ENCODE measurements around the gene ANO10. TPM values are rescaled to one million over a fixed set of nuclear protein-coding genes. Genes with fewer than 3 reads are reported as not detected.

The ANO10 gene
- total and polyA plus RNA-seq, 2 donors (not counting 1 experiment from before 2014, with no cell fraction given) = 1.9 to 10.6 TPM

DNA sequence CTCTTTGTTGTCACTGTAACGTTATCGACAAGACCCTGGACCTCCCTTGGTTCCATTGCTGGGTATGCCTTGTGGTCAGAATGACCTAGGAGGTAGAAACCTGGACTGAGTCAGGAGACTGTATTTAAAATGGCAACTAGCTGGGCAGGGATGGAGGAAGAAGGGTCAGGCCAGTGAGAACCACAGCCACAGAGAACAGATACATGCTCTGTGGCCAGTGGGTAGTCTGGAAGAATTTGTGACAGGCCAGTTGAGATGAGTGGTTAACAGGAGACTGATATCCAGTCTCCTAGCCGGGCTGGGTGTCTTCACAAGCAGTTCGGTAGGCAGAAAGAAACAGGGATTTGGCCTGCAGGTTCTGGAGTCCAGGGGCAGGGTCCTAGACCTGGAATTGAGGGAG, 276.6 kb downstream of the ANO10 start:
- DNase-seq = no peak
- Mint-ChIP-seq H3K4me3 (no peak overlapping the region), H3K27ac (no peak overlapping the region)

DNA sequence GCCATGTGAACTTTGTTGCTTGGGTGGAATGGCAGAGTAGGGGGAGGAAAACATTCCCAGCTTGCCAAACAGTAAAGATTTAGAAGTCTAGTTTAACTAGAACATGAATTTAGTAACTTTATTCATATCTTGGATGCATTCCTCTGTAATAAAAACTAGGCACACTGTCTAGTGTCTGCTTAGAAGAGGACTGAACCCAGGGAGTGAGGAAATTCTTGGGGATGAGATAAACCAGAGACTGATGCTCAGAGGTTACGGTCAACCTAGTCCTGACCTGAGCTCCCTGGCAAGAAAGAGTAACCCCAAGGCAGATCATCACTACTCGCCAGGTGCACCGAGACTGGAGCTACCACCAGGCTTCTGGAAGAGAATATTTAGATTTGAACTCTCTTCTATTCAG, 277.3 kb downstream of the ANO10 start:
- no peaks in the 10 kb centered on the region for H3K4me1 Mint-ChIP-seq
- H4K20me1 ChIP-seq (ENCODE audit: control insufficient read depth, insufficient read depth, low read length, poor library complexity, severe bottlenecking) = peaks cover 25% of the 10 kb centered on the region

More for the DNA sequence above, 276.6 kb downstream of the ANO10 start:
- H3K27me3 Mint-ChIP-seq = no peaks in the 10 kb centered on the region
- H3K79me2 ChIP-seq (ENCODE audit: control insufficient read depth, insufficient read depth, low read length) = peaks cover 2% of the 10 kb centered on the region
- no peak for TF ChIP-seq EZH2 (IDR thresholded peaks at IDR 0.05; ENCODE audit: borderline replicate concordance, insufficient read depth, low read depth, low read length, poor library complexity, severe bottlenecking)
- TF ChIP-seq, protein P1, sequence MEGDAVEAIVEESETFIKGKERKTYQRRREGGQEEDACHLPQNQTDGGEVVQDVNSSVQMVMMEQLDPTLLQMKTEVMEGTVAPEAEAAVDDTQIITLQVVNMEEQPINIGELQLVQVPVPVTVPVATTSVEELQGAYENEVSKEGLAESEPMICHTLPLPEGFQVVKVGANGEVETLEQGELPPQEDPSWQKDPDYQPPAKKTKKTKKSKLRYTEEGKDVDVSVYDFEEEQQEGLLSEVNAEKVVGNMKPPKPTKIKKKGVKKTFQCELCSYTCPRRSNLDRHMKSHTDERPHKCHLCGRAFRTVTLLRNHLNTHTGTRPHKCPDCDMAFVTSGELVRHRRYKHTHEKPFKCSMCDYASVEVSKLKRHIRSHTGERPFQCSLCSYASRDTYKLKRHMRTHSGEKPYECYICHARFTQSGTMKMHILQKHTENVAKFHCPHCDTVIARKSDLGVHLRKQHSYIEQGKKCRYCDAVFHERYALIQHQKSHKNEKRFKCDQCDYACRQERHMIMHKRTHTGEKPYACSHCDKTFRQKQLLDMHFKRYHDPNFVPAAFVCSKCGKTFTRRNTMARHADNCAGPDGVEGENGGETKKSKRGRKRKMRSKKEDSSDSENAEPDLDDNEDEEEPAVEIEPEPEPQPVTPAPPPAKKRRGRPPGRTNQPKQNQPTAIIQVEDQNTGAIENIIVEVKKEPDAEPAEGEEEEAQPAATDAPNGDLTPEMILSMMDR (IDR thresholded peaks at IDR 0.05) = no peak
- no peak overlapping the region for H3K9ac ChIP-seq (ENCODE audit: low read length)
- 100% methylated on average over 4 of the region's 4 CpGs for WGBS (ENCODE audit: insufficient coverage)
- no peaks in the 10 kb centered on the region for H3K9me3 Mint-ChIP-seq (ENCODE audit: insufficient read depth)
- H4K20me1 ChIP-seq (ENCODE audit: control insufficient read depth, insufficient read depth, low read length, poor library complexity, severe bottlenecking) = peaks cover 22% of the 10 kb centered on the region
- no peak for ATAC-seq (ENCODE audit: low read depth)
- H3K4me1 Mint-ChIP-seq = no peaks in the 10 kb centered on the region
- no peak overlapping the region for H3K4me2 ChIP-seq (replicated peaks; ENCODE audit: low read depth, low read length, poor library complexity, severe bottlenecking)
- ChIA-PET CTCF (interaction anchor here (1.9 kb wide), 1 partner anchor 9 kb away, joined by 7 read pairs; no protein-coding TSS in a partner anchor), POLR2A (no interaction called here)
- peaks cover 0 to 12% (median 0%) of the 10 kb centered on the region in 3 donors for H3K9me3 ChIP-seq (ENCODE audit: control extremely low read depth in 1 of 3, control insufficient read depth in 2 of 3, insufficient read depth in 1 of 3, low read length in 2 of 3)
- no peak overlapping the region for H3K4me3 ChIP-seq (ENCODE audit: control extremely low read depth in 1 of 5, extremely low read depth in 1 of 5, insufficient read depth in 1 of 5, low read depth in 2 of 5, low read length in 4 of 5)
- H3K4me1 ChIP-seq (ENCODE audit: control insufficient read depth in 2 of 2, insufficient read depth in 2 of 2, low read length in 2 of 2) = no peaks in the 10 kb centered on the region
- H3K27me3 ChIP-seq (replicated peaks in 1 of 4; ENCODE audit: control extremely low read depth in 1 of 4, control insufficient read depth in 3 of 4, insufficient read depth in 4 of 4, low read length in 3 of 4) = no peaks in the 10 kb centered on the region
- intact Hi-C loops (cut with micrococcal nuclease) = no loop called here
- H3K27ac ChIP-seq (ENCODE audit: low read length in 2 of 2) = no peak overlapping the region
- no peak overlapping the region for H2AFZ ChIP-seq (ENCODE audit: insufficient read depth, low read depth, low read length, poor library complexity, severe bottlenecking)
- H3K36me3 ChIP-seq (replicated peaks in 1 of 2; ENCODE audit: control extremely low read depth in 1 of 2, control insufficient read depth in 1 of 2, extremely low read depth in 1 of 2, insufficient read depth in 2 of 2, low read length in 1 of 2) = peaks cover 17 to 93% of the 10 kb centered on the region in 2 experiments

More for the DNA sequence above, 277.3 kb downstream of the ANO10 start:
- H3K9ac ChIP-seq (ENCODE audit: low read length) = no peak overlapping the region
- ATAC-seq (ENCODE audit: low read depth) (no peak), DNase-seq (no peak)
- ChIA-PET CTCF (interaction anchor here (1.9 kb wide), 1 partner anchor 9 kb away, joined by 7 read pairs; no protein-coding TSS in a partner anchor), POLR2A (interaction anchor here (0.6 kb wide), 1 partner anchor 24 kb away, joined by 6 read pairs; no protein-coding TSS in a partner anchor)
- H3K36me3 ChIP-seq (replicated peaks in 1 of 2; ENCODE audit: control extremely low read depth in 1 of 2, control insufficient read depth in 1 of 2, extremely low read depth in 1 of 2, insufficient read depth in 2 of 2, low read length in 1 of 2) = peaks cover 19 to 92% of the 10 kb centered on the region in 2 experiments
- no peaks in the 10 kb centered on the region for H3K27me3 ChIP-seq (replicated peaks in 1 of 4; ENCODE audit: control extremely low read depth in 1 of 4, control insufficient read depth in 3 of 4, insufficient read depth in 4 of 4, low read length in 3 of 4)
- peaks cover 5% of the 10 kb centered on the region for H3K79me2 ChIP-seq (ENCODE audit: control insufficient read depth, insufficient read depth, low read length)
- 100% methylated on average over 1 of the region's 3 CpGs for WGBS (ENCODE audit: insufficient coverage)
- H3K27ac ChIP-seq (ENCODE audit: low read length in 2 of 2) = no peak overlapping the region
- no peak overlapping the region for H2AFZ ChIP-seq (ENCODE audit: insufficient read depth, low read depth, low read length, poor library complexity, severe bottlenecking)
- TF ChIP-seq, protein P1 (IDR thresholded peaks at IDR 0.05) = no peak
- TF ChIP-seq EZH2 (IDR thresholded peaks at IDR 0.05; ENCODE audit: borderline replicate concordance, insufficient read depth, low read depth, low read length, poor library complexity, severe bottlenecking) = no peak
- H3K9me3 Mint-ChIP-seq (ENCODE audit: insufficient read depth) = no peaks in the 10 kb centered on the region
- no peaks in the 10 kb centered on the region for H3K27me3 Mint-ChIP-seq
- intact Hi-C loops (cut with micrococcal nuclease) = no loop called here
- no peaks in the 10 kb centered on the region for H3K4me1 ChIP-seq (ENCODE audit: control insufficient read depth in 2 of 2, insufficient read depth in 2 of 2, low read length in 2 of 2)
- no peak overlapping the region for H3K27ac Mint-ChIP-seq
- no peak overlapping the region for H3K4me3 ChIP-seq (ENCODE audit: control extremely low read depth in 1 of 5, extremely low read depth in 1 of 5, insufficient read depth in 1 of 5, low read depth in 2 of 5, low read length in 4 of 5)
- no peak overlapping the region for H3K4me3 Mint-ChIP-seq
- no peak overlapping the region for H3K4me2 ChIP-seq (replicated peaks; ENCODE audit: low read depth, low read length, poor library complexity, severe bottlenecking)
- H3K9me3 ChIP-seq (ENCODE audit: control extremely low read depth in 1 of 3, control insufficient read depth in 2 of 3, insufficient read depth in 1 of 3, low read length in 2 of 3) = peaks cover 0 to 11% (median 0%) of the 10 kb centered on the region in 3 donors

Measured in B cell (primary cell).